Measurements from ENCODE around the gene GRB7.
"Not testable (repeated sequence)": the region's sequence is repeated elsewhere in the genome, so short reads cannot be mapped to it uniquely, and the experiment has no call there.

The GRB7 gene

DNA sequence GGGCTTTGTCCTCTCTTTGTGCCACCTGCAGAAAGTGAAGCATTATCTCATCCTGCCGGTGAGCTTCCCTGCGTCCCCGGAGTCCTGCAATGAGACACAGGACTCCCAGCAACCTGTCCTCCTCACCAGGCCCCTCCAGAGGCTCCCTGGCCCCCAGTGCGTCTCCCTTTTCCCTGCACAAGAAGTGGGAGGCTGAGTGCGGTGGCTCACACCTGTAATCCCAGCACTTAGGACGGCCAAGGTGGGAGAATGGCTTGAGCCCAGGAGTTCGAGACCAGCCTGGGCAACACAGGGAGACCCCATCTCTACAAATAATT is 8.4 kb downstream of the GRB7 start:
- Histone ChIP-seq H3K27me3 (ENCODE audit: low read length) (no peaks in the 10 kb centered on the region), H3K4me3 (ENCODE audit: insufficient read depth, low read length, poor library complexity, severe bottlenecking) (no peak overlapping the region), H3K27ac (ENCODE audit: low read depth, low read length) (no peak overlapping the region), H4K20me1 (ENCODE audit: low read depth, low read length) (no peaks in the 10 kb centered on the region), H3K4me2 (ENCODE audit: low read depth, low read length, poor library complexity, severe bottlenecking) (no peak overlapping the region), H2AFZ (ENCODE audit: low read depth, low read length, severe bottlenecking) (no peak overlapping the region), H3F3A (ENCODE audit: insufficient read depth) (no peaks in the 10 kb centered on the region), H3K79me2 (ENCODE audit: insufficient read depth, low read length) (no peaks in the 10 kb centered on the region), H3K9me3 (ENCODE audit: insufficient read depth, low read length) (no peaks in the 10 kb centered on the region), H3K9me2 (replicated peaks; ENCODE audit: insufficient read depth, low read length) (no peaks in the 10 kb centered on the region), H3K9ac (ENCODE audit: low read length) (no peak overlapping the region), H3K36me3 (ENCODE audit: low read length) (no peaks in the 10 kb centered on the region)
- TF ChIP-seq EZH2phosphoT487 (conservative IDR thresholded peaks at IDR 0.05; ENCODE audit: low read length), result no peak
- no peak for TF ChIP-seq CTCF (IDR thresholded peaks at IDR 0.05; ENCODE audit: insufficient read depth, low read length, poor library complexity, severe bottlenecking)

DNA sequence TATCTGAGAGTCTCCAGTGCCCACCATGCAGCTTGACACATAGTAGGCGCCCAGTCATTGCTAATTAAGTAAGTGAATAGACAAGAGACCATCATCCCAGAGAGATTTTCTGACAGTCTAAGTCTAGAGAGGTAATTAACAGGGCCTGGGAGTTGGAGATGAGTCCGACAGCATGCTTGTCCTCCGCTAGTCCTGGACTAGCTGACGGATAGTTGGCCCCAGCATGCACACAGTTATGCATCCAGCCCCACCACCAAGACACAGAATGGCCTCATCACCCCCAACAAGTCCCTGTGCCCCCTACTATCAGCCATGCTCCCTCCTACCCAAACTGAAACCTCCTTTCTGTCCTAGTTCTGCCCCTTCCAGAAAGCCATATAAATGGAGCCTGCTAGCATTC is 10.0 kb downstream of the GRB7 start:
- no peak overlapping the region for H3K4me2 ChIP-seq (ENCODE audit: low read depth, low read length, poor library complexity, severe bottlenecking)

GRCh38 chr17:39748444-39749034 is 10.8 kb downstream of the GRB7 start:
- not testable (repeated sequence) for H3K36me3 ChIP-seq (ENCODE audit: low read length); H3K4me3 ChIP-seq (ENCODE audit: insufficient read depth, low read length, poor library complexity, severe bottlenecking); H3K9me3 ChIP-seq (ENCODE audit: insufficient read depth, low read length); H3K79me2 ChIP-seq (ENCODE audit: insufficient read depth, low read length); H3K27me3 ChIP-seq (ENCODE audit: low read length); H2AFZ ChIP-seq (ENCODE audit: low read depth, low read length, severe bottlenecking); H3K27ac ChIP-seq (ENCODE audit: low read depth, low read length); H3F3A ChIP-seq (ENCODE audit: insufficient read depth); H3K9ac ChIP-seq (ENCODE audit: low read length); H3K9me2 ChIP-seq (replicated peaks; ENCODE audit: insufficient read depth, low read length); H3K4me2 ChIP-seq (ENCODE audit: low read depth, low read length, poor library complexity, severe bottlenecking); H4K20me1 ChIP-seq (ENCODE audit: low read depth, low read length)

More for the DNA sequence above, 10.0 kb downstream of the GRB7 start:
- Histone ChIP-seq H4K20me1 (ENCODE audit: low read depth, low read length) (no peaks in the 10 kb centered on the region), H3K4me3 (ENCODE audit: insufficient read depth, low read length, poor library complexity, severe bottlenecking) (no peak overlapping the region), H3K79me2 (ENCODE audit: insufficient read depth, low read length) (no peaks in the 10 kb centered on the region), H3K27ac (ENCODE audit: low read depth, low read length) (no peak overlapping the region), H2AFZ (ENCODE audit: low read depth, low read length, severe bottlenecking) (no peak overlapping the region), H3K9me2 (replicated peaks; ENCODE audit: insufficient read depth, low read length) (no peaks in the 10 kb centered on the region), H3K36me3 (ENCODE audit: low read length) (no peaks in the 10 kb centered on the region), H3K9me3 (ENCODE audit: insufficient read depth, low read length) (no peaks in the 10 kb centered on the region), H3K27me3 (ENCODE audit: low read length) (no peaks in the 10 kb centered on the region), H3F3A (ENCODE audit: insufficient read depth) (no peaks in the 10 kb centered on the region), H3K9ac (ENCODE audit: low read length) (no peak overlapping the region)
- TF ChIP-seq CTCF (IDR thresholded peaks at IDR 0.05; ENCODE audit: insufficient read depth, low read length, poor library complexity, severe bottlenecking), result no peak
- TF ChIP-seq EZH2phosphoT487 (conservative IDR thresholded peaks at IDR 0.05; ENCODE audit: low read length), result no peak

- no peak for TF ChIP-seq CTCF (IDR thresholded peaks at IDR 0.05; ENCODE audit: insufficient read depth, low read length, poor library complexity, severe bottlenecking)
- TF ChIP-seq EZH2phosphoT487 (conservative IDR thresholded peaks at IDR 0.05; ENCODE audit: low read length), result no peak
- no peak overlapping the region for H3K4me2 ChIP-seq (ENCODE audit: low read depth, low read length, poor library complexity, severe bottlenecking)
- no peaks in the 10 kb centered on the region for H3K9me3 ChIP-seq (ENCODE audit: insufficient read depth, low read length)
- H3K9ac ChIP-seq (ENCODE audit: low read length), result no peak overlapping the region
- no peaks in the 10 kb centered on the region for H4K20me1 ChIP-seq (ENCODE audit: low read depth, low read length)
- no peaks in the 10 kb centered on the region for H3K79me2 ChIP-seq (ENCODE audit: insufficient read depth, low read length)
- no peak overlapping the region for H3K27ac ChIP-seq (ENCODE audit: low read depth, low read length)
- H3K9me2 ChIP-seq (replicated peaks; ENCODE audit: insufficient read depth, low read length), result no peaks in the 10 kb centered on the region
- H3K36me3 ChIP-seq (ENCODE audit: low read length), result no peaks in the 10 kb centered on the region
- no peak overlapping the region for H3K4me3 ChIP-seq (ENCODE audit: insufficient read depth, low read length, poor library complexity, severe bottlenecking)
- H3F3A ChIP-seq (ENCODE audit: insufficient read depth), result peaks cover 8% of the 10 kb centered on the region
- H2AFZ ChIP-seq (ENCODE audit: low read depth, low read length, severe bottlenecking), result no peak overlapping the region
- no peaks in the 10 kb centered on the region for H3K27me3 ChIP-seq (ENCODE audit: low read length)
These were observed 12.6 kb downstream of the GRB7 start for GRCh38 chr17:39750131-39751015.
